ENCODE results near the gene KRT2. TPM values are rescaled to one million over a fixed set of nuclear protein-coding genes. Genes with fewer than 3 reads are reported as not detected.

Gene KRT2
- total RNA-seq, 6 experiments from 2014 or later, result not detected

- Histone ChIP-seq H3K27ac (no peak overlapping the region), H3K4me1 (no peaks in the 10 kb centered on the region), H3K36me3 (no peaks in the 10 kb centered on the region), H3K4me3 (no peak overlapping the region), H3K27me3 (no peaks in the 10 kb centered on the region), H3K9me3 (no peaks in the 10 kb centered on the region)
- ATAC-seq, result no peak
- 44% methylated on average over 5 of the region's 6 CpGs for WGBS (ENCODE audit: insufficient coverage, low coverage, low lambda C conversion rate, missing lambda C conversion rate)
- intact Hi-C loops (cut with DNase I), result no loop called here
- TF ChIP-seq POLR2A (IDR thresholded peaks at IDR 0.05) (no peak), CTCF (IDR thresholded peaks at IDR 0.05) (no peak)
- DNase-seq, result no peak
These were observed 36.7 kb downstream of the KRT2 start for GRCh38 chr12:52615208-52615868.

- ATAC-seq (no peak), DNase-seq (no peak)
- Histone ChIP-seq H3K9me3 (no peaks in the 10 kb centered on the region), H3K27ac (no peak overlapping the region), H3K27me3 (no peaks in the 10 kb centered on the region), H3K36me3 (no peaks in the 10 kb centered on the region), H3K4me3 (no peak overlapping the region), H3K4me1 (no peaks in the 10 kb centered on the region)
- intact Hi-C loops (cut with DNase I), result no loop called here
- WGBS (ENCODE audit: insufficient coverage, low coverage, low lambda C conversion rate, missing lambda C conversion rate), result 61% methylated on average over 2 of the region's 10 CpGs
- TF ChIP-seq POLR2A (IDR thresholded peaks at IDR 0.05) (no peak), CTCF (IDR thresholded peaks at IDR 0.05) (no peak)
These were observed 37.4 kb downstream of the KRT2 start for GRCh38 chr12:52614381-52615207.

GRCh38 chr12:52613384-52614030, 38.5 kb downstream of the KRT2 start:
- Histone ChIP-seq H3K4me1 (no peaks in the 10 kb centered on the region), H3K4me3 (no peak overlapping the region), H3K36me3 (no peaks in the 10 kb centered on the region), H3K9me3 (no peaks in the 10 kb centered on the region), H3K27me3 (no peaks in the 10 kb centered on the region), H3K27ac (no peak overlapping the region)
- intact Hi-C loops (cut with DNase I), result no loop called here
- 40% methylated on average over 1 of the region's 9 CpGs for WGBS (ENCODE audit: insufficient coverage, low coverage, low lambda C conversion rate, missing lambda C conversion rate)
- TF ChIP-seq POLR2A (IDR thresholded peaks at IDR 0.05), result no peak
- TF ChIP-seq CTCF (IDR thresholded peaks at IDR 0.05), result no peak
- ATAC-seq (no peak), DNase-seq (no peak)

DNA sequence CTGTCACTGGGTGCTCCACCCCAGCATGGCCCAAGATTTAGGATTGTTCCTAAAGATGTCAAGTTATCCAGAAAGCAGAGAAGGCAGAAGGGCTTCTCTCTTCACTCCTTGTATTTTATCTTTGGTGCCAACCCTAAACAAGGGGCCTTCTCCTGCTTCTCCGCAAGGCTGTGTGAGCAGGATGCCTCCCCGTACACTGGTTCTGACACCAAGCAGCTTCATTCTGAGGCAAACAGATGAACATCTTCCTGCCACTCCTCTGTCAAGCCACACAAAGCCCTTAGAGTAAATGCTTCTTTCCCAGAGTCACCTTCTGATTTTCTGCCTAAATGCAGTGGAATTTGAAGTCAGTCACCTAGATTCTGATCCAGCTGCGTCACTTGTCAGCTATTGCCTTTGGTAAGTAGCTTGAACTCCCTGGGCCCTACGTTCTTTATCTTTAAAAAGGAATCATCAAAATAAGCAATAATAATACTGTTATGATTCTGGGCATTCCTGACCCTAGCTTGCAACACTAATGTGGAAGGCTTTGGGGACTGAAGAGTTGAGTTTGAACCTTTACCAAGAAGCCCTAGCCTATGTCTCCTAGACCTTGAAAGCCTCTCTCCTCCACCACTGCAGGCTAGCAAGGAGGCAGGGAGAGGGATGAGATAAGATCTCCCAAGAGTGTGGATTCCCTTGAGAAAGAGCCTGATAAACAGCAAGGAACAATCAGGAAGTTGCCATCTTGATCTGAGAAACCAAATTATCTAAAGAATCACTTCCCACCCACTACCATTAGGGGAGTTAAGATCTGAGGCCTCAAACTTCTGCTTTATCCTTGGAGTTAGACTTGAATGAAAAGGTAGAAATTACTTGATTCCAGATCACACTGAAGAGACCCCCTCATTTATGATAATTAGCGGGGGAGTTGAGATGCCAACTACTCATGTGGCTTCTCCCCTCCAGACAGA, 39.3 kb downstream of the KRT2 start:
- DNase-seq (no peak), ATAC-seq (no peak)
- Histone ChIP-seq H3K27me3 (no peaks in the 10 kb centered on the region), H3K9me3 (no peaks in the 10 kb centered on the region), H3K4me3 (no peak overlapping the region), H3K36me3 (no peaks in the 10 kb centered on the region), H3K4me1 (no peaks in the 10 kb centered on the region), H3K27ac (no peak overlapping the region)
- intact Hi-C loops (cut with DNase I), result no loop called here
- no peak for TF ChIP-seq CTCF (IDR thresholded peaks at IDR 0.05)
- no peak for TF ChIP-seq POLR2A (IDR thresholded peaks at IDR 0.05)
- 62% methylated on average over 5 of the region's 5 CpGs for WGBS (ENCODE audit: insufficient coverage, low coverage, low lambda C conversion rate, missing lambda C conversion rate)
